Stimulated activated CD8-positive, alpha-beta memory T cell treated with anti-CD3 and anti-CD28 coated beads, Interleukin-2, amount 100 ng/mL, for 1 hour (primary cell): ENCODE data around the gene MEX3D.
"Not testable (repeated sequence)": the region's sequence is repeated elsewhere in the genome, so short reads cannot be mapped to it uniquely, and the experiment has no call there.

ENCODE experiments used
- DNase-seq, 2 donors: peaks; one replicate each; pipeline ENCODE4 v3.0.0-alpha.2; 2020; ENCODE audit warnings: low read depth in 2 of 2

MEX3D gene

DNA sequence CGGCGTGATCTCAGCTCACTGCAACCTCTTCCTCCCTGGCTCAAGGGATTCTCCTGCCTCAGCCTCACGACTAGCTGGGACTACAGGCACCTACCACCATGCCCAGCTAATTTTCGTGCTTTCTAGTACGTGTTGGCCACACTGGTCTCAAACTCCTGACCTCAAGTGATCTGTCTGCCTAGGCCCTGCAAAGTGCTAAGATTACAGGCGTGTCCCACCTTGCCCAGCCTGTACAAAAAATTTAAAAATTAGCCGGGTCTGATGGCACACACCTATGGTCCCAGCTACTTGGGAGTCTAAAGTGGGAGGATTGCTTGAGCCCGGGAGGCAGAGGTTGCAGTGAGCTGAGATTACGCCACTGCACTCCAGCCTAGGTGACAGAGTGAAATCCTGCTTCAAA, 4.7 kb upstream of the MEX3D start:
- DNase-seq, result no peak

DNA sequence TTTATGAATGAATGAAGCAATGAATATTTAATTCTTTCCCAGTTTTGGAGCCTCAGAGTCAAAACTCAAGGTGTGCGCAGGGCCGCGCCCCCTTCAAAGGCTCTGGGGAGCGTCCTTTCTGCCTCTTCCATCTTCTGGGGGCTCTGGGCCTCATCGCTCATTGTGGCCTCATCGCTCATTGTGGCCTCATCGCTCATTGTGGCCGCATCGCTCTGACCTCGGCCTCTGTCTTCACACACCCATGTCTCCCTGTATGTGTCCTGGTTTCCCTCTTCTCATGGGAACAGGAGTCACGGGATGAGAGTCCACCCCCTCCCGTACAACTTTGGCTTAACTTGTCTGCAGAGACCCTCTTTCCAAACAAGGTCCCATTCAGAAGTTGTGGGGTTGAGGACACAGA, 3.2 kb upstream of the MEX3D start:
- DNase-seq, result no peak

DNA sequence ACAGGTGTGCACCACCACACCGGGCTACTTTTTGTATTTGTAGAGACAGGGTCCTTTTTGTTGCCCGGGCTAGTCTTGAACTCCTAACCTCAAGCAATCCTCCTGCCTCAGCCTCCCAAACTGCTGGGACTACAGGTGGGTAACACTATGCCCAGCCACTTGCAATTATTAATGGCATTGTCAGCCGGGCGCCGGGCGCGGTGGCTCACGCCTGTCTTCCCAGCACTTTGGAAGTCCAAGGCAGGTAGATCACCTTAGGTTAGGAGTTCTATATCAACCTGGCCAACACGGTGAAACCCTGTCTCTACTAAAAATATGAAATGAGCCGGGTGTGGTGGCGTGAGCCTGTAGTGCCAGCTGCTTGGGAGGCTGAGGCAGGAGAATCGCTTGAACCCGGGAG, 2.7 kb upstream of the MEX3D start:
- no peak for DNase-seq

DNA sequence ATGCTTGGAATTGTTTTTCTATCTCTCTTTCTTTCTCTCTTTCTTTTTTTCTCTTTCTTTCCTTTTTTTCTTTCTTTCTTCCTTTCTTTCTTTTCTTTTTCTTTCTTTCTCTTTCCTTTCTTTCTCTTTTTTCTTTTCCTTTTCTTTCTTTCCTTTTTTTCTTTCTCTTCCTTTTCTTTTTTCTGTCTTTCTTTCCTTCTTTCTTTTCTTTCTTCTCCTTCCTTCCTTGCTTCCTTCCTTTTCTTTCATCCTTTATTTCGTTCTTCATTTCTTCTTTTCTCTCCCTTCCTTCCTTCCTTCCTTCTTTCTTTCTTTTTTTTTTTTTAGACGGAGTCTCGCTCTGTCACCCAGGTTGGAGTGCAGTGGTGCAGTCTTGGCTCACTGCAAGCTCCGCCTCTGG, 1.9 kb upstream of the MEX3D start:
- DNase-seq, result no peak

DNA sequence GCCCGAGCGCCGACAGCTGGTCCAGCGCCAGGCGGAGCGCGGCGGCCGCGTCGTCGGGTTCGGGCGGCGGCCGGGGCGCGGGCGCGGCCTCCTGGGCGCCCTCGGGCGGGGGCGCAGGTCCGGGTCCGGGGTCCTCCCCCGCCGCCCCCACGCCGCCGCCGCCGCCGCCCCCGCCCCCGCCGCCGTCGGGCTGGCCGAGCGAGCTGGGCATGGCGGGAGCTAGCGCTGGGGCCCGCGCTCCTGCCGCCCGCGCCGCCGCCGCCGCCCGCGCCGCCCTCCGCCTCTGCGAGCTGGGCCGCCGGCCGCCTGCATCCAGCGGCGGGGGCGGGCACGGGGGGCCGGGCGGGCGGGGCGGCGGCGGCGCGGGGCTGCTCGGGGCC, 287 bp downstream of the MEX3D start:
- no peak for DNase-seq

DNA sequence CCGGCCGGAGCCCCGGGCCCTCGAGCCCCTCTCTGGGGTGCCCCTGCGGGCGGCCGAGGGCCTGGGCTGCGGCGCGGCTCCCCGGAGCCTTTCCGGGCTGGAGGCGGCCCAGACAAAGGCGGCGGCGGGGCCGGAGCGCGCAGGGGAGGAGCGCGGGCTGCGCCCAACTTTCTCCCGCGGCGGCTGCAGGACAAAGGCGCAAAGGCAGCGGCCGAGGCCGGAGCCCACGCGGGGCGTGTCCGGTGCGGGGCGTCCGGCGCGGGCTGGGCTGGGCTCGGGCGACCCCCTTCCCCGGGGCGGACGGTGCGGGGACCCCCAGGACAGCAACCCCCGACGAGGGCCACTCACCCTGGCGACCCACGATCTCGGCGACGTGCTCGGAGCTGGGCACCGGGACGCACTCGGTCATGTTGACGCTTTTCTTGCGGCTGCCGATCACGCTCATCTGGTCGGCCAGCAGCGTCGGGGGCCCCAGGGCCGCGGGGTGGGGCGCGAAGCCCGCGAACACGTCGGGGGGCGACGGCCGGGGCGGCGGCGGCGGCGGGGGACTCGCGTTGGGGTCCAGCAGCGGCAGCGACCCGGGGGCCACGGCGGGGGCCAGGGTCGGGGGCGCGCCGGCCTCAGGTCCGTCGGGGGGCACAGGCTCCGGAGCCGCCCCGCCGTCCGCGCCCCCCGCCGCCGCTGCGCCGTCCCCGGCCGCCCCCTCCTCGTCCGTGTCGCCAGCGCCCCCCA, 843 bp downstream of the MEX3D start:
- DNase-seq, result no peak

DNA sequence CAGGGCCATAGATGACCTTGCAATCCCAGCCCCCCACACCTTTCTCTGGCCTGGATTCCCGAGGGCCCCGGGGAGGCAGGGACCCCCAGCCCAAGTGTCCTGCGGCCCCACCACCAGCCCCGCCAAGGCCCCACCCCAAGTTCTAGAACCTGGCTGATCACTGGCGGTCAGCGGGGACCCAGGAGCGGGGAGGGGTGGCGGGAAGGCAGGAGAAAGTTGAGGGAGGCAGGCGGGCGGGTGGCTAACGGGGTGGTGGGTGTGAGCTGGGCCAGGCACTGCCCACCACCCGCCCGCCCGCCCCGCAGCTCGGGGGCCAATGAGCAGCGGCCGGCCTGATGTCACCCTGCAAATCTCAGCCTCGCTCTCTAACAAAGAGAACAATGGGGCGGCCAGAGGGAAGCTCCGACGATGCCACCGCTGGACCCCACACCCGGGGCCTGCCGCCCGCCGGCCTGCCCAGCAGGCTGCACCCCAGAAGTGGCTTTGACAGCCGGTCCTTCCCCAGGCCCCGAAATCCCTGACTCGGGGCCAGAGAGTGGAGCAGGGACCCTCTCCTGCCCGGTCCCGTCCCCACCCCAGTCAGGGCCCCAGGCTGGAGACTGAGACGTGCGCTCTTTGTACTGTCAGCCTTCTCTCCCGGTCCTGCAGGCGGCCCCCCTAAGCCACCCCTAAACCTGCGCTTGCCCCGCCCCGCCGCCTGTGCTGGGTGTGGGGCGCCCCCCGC, 1.6 kb downstream of the MEX3D start:
- DNase-seq, result no peak

DNA sequence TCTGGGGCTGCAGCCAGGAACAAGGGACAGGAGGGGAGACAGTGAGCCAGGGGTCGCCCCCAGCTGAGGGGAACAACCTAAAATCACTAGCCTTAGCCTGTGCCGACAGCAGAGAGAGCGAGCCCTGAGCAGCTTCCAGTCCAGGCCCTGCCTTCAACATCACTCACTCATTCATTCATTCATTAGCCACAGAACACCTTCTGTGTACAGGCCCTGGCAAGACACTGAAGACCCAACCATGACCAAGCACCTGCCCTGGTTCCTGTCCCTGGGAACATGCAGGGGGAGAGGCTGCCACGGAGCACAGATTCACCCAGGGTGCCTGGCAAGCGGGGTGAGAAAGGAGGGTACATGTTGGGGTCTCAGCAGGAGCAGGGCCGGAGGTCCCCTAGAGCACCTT, 4.9 kb downstream of the MEX3D start:
- DNase-seq, result no peak

DNA sequence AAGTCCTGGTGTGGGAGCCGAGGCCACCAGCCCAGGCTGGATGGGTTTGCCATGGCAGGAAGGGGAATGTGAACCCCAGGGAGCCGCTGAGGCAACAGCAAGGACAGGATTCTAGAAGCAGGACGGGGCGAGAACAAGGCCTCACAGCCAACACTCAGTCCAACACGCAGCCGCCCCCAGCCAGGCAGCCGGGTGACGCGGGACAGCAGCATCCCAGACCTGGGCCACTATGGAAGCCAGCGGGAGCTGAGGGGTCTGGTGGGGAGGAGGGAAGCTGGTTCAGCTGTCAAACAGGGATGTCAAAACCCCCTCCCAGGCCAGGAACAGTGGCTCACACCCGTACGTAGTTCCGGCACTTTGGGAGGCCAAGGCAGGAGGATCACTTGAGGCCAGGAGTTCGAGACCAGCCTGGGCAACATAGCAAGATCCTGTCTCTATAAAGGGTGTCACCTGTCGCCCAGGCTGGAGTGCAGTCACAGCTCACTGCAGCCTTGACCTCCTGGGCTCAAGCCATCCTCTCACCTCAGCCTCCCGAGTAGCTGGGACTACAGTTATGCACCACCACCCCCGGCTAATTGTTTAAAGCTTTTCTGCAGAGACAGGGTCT, 6.8 kb downstream of the MEX3D start:
- no peak for DNase-seq

- no peak for DNase-seq
Measured at GRCh38 chr19:1560286-1560882, 7.7 kb downstream of the MEX3D start.

DNA sequence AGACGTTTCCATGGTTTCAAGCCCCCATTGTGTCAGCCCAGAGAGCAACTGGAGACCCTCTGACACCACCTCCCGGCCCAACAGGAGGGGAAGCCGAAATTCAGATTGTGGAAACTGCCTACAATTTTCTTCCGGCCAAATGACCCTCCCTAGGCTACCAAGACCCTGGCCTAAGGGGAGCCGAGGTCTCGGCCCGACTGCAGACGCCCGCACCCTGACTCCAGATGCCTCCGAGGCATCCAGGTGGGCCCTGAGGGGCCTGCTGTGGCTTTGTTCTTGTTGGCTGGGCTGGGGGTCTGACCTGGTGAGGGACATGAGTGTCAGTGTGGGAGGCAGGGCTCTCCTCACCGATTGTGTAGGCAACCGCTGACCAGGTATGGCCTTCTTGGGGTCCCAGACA, 9.6 kb downstream of the MEX3D start:
- DNase-seq, result no peak

GRCh38 chr19:1556390-1557070, 11.6 kb downstream of the MEX3D start:
- no peak for DNase-seq

DNA sequence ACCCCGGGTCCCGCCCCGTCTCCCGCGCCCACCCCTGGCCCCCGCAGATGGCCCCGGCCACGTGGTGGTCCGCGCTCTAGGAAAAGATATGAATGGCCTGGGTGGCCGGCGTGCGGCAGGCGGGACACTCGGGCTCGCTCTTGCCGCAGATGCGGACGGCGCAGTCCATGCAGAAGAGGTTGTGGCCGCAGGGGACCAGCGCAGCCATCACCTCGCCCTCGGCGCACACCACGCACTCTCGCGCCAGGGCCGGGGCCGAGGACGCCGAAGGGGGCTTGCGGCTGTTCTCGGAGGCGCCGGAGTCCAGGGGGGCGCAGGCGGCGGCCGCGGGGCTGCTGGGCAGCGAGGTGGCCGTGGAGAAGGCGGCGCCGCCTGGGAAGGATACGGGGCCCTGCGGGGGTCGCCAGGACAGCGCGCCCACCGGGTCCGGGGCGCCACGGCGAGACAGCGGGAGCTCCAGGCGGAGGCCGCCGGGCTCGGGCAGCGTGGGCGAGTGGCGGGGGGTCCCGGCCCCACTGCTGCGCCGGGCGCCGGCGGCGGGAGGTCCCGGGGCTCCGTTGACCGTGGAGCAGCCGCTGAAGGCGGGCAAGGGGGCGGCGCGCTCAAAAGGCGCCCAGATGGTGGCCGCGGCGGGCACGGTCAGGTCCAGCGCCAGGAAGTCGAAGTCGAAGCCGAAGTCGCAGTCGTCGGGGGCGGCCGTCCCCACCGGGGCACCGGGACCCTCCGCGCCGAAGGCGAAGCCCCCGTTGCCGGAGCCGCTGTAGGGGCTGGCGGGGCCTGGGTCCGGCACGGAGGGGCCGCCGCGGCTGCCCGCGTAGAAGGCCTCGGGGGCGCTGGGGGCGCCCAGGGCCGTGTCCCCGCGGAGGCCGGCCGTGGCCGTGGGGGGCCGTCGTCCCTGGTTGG, 12.4 kb downstream of the MEX3D start:
- no peak for DNase-seq

DNA sequence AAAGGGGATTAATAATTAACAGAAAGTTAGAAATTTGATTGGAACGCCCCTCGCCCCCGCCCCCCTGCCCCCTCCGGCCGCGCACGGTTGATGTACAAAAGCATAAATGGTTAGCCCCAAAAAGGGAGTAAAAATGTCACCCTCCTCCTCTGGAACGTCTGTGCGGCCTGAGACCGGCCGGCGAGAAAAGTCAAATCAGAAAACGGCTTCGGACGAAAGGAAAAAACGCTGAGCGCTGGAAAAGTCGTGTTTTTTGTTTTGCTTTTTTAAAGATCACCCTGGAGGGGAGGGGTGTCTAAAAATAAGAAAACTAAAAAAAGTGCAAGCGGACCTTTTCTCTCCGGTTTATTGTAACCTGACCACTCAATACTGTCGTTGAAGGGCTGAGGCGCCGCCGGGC, 13.2 kb downstream of the MEX3D start:
- no peak for DNase-seq

GRCh38 chr19:1553415-1553814, 14.7 kb downstream of the MEX3D start:
- no peak for DNase-seq

DNA sequence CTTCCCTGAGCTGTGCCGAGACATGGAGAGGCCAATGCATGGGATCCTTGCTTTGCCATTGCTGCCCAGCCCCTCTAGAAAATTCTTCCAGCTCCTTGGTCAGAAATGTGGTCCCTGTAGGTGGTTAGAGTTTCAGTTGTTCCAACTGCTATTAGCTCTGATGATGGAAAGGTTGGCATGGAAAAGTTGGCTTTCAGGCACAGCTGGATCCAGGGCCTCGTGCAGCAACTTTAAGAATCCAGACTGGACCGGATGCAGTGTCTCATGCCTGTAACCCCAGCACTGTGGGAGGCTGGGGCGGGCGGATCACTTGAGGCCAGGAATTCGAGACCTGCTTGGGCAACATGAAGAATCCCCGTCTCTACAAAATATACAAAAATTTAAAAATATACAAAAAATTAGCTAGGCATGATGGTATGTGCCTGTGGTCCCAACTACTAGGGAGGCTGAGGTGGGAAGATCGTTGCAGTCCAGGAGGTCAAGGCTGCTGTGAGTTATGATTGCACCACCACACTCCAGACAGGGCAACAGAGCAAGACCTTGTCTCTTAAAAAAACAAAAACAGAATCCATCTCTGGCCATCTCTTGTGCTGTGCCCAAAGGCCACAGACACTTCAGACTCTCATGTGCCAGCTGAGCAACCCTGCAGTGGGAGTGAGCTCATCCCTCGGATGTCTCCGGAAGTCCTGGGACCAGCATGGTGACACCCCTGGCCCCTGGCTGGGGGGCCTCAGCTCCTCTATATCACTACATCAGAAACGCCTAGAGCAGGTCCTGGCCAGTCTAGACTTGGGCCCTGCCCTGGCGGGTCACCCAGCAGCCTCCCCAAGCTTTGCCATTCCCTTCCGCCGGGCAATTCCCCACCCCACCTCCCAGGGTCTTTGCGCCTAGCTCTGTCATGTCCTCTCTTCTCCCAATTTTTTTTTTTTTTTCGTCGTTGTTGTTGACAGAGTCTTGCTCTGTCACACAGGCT, 16.8 kb downstream of the MEX3D start:
- no peak for DNase-seq

GRCh38 chr19:1549332-1549945, 18.7 kb downstream of the MEX3D start:
- DNase-seq, result no peak

- no peak for DNase-seq
Measured at GRCh38 chr19:1540365-1540925, 27.7 kb downstream of the MEX3D start.

DNA sequence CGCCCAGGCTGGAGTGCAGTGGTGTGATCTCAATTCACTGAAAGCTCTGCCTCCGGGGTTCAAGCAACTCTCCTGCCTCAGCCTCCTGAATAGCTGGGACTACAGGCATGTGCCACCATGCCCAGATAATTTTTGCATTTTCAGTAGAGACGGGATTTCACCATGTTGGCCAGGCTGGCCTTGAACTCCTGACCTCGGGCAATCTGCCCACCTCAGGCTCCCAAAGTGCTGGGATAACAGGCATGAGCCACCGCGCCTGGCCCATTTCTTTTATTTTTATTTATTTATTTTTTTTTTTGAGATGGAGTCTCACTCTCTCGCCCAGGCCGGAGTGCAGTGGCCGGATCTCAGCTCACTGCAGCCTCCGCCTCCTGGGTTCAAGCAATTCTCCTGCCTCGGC, 28.4 kb downstream of the MEX3D start:
- DNase-seq, result not testable (repeated sequence)
